Stomach (tissue), 9 donors: Measurements from ENCODE around the gene ABCE1. TPM values are rescaled to one million over a fixed set of nuclear protein-coding genes. Genes with fewer than 3 reads are reported as not detected.
A peak's percentile ranks its signal among the peaks of the same experiment; 100 is the strongest.

ENCODE experiments used
- DNase-seq, 2 donors: peaks; one replicate each; pipeline versions ENCODE4 v3.0.0 to v3.0.0-alpha.2; 2013 to 2019
- H3K27ac ChIP-seq, 5 donors: fragments of 200-600 bp in 4 of 5; sonication (generic) in 4 of 5; one replicate each; pipeline ENCODE4 v1.5.1; 2013 to 2019; ENCODE audit warnings: mild to moderate bottlenecking in 1 of 5, moderate library complexity in 1 of 5
- H3K27me3 ChIP-seq, 3 donors: fragments of 200-600 bp; sonication (generic); one replicate each; pipeline ENCODE4 v1.5.1; 2017 to 2019; ENCODE audit warnings: mixed run types in 1 of 3
- H3K36me3 ChIP-seq, 4 donors: fragments of 200-600 bp; sonication (generic); 1 replicate in 3 of 4; 2 replicates in 1 of 4; pipeline ENCODE4 v1.5.1; 2016 to 2019
- H3K4me1 ChIP-seq, 4 donors: fragments of 200-600 bp; sonication (generic); one replicate each; pipeline ENCODE4 v1.5.1; 2016 to 2019
- H3K4me3 ChIP-seq, 4 donors: fragments of 200-600 bp; sonication (generic) in 3 of 4; one replicate each; pipeline ENCODE4 v1.5.1; 2016 to 2019; ENCODE audit warnings: mild to moderate bottlenecking in 1 of 4
- H3K9me3 ChIP-seq, 4 donors: fragments of 200-600 bp; sonication (generic); one replicate each; pipeline ENCODE4 v1.5.1; 2016 to 2019
- CTCF ChIP-seq, 7 experiments: fragments of 450-650 bp in 4 of 7; fragments of 200-600 bp in 3 of 7; sonication (generic) in 3 of 7; IDR thresholded peaks; one replicate each; pipeline ENCODE4 v1.5.1; 2016 to 2019; ENCODE audit warnings: antibody characterized with exemption in 7 of 7, control low read depth in 2 of 7, mild to moderate bottlenecking in 1 of 7
- EP300 ChIP-seq: sonication (generic); formaldehyde crosslinking; IDR thresholded peaks from one replicate; pipeline ENCODE4 v1.6.1; 2017; ENCODE audit warnings: antibody characterized with exemption
- POLR2A ChIP-seq, 4 donors: fragments of 450-650 bp; IDR thresholded peaks; one replicate each; pipeline ENCODE4 v1.6.1; 2016; ENCODE audit warnings: antibody characterized with exemption in 4 of 4, control low read depth in 2 of 4, mild to moderate bottlenecking in 1 of 4, moderate library complexity in 1 of 4
- POLR2AphosphoS5 ChIP-seq, 3 donors: sonication (generic); formaldehyde crosslinking; IDR thresholded peaks; one replicate each; pipeline ENCODE4 v1.6.1; 2016; ENCODE audit warnings: antibody characterized with exemption in 3 of 3
- WGBS, 5 donors: extraction: QIAGEN DNeasy Blood & Tissue Kit in 3 of 5; methylation state at CpG; one replicate each; pipeline versions ENCODE4 v1.1.5 to v1.1.7; 2013 to 2018; 5-methylcytosine and 5-hydroxymethylcytosine counted together
- intact Hi-C: fragments of 100-400 bp; cut with DNase I; formaldehyde crosslinking; loops from one replicate; pipeline ENCODE4 v1.15.1; 2023; ENCODE audit warnings: low total_unique reads
- polyA plus RNA-seq, 3 donors: library from polyadenylated mRNA; stranded (reverse); fragments of 200-250 nt; gene quantifications; one replicate each; pipeline ENCODE4 v1.2.3, GENCODE V29; 2013
- total RNA-seq, 5 donors: library from RNA; depleted of rRNA; stranded (reverse); fragments of >200 nt; gene quantifications; one replicate each; pipeline versions ENCODE4 v1.1.0 to v1.2.3, GENCODE V29; 2014 to 2016
- donor health status: healthy with polysubstance abuse.
- donor health status: Bipolar disorder and iron deficiency.
- donor health status: healthy.

Gene ABCE1
- total and polyA plus RNA-seq, 8 donors = 16.9 to 108 (median 29.3) TPM

GRCh38 chr4:145098675-145099037 lies 545 bp downstream of the ABCE1 start:
- intact Hi-C loops = no loop called here
- Histone ChIP-seq H3K4me3 (peak overlapping the region; percentile 61 to 90 (median 74)), H3K36me3 (peaks cover 6 to 23% (median 20%) of the 10 kb centered on the region in 4 donors), H3K9me3 (peaks cover 0 to 6% (median 3%) of the 10 kb centered on the region in 4 donors), H3K27ac (peak overlapping the region; percentile 87 to 92 (median 91)), H3K4me1 (peaks cover 22 to 68% (median 44%) of the 10 kb centered on the region in 4 donors), H3K27me3 (no peaks in the 10 kb centered on the region)
- peak in 1 of 2 donors; percentile 79 for DNase-seq
- WGBS, 5 donors = 0 to 1% (median 0%) methylated on average over 9 of the region's 9 CpGs
- no peak for TF ChIP-seq EP300
- TF ChIP-seq POLR2AphosphoS5 (IDR thresholded peaks at IDR 0.05) = peak in 1 of 3 donors; percentile 2

GRCh38 chr4:145099653-145100052 lies 1.5 kb downstream of the ABCE1 start:
- H3K4me3 ChIP-seq = peak overlapping the region; percentile 61 to 90 (median 74)
- WGBS, 5 donors = 9 to 23% (median 14%) methylated on average over 5 of the region's 5 CpGs
- H3K36me3 ChIP-seq = peaks cover 0 to 17% (median 14%) of the 10 kb centered on the region in 4 donors
- intact Hi-C loops = no loop called here
- peaks cover 22 to 69% (median 44%) of the 10 kb centered on the region in 4 donors for H3K4me1 ChIP-seq
- peak overlapping the region in 2 of 5 donors; percentile 91 to 92 for H3K27ac ChIP-seq
- no peaks in the 10 kb centered on the region for H3K9me3 ChIP-seq
- DNase-seq = peak in 1 of 2 donors; percentile 8
- H3K27me3 ChIP-seq = no peaks in the 10 kb centered on the region
- TF ChIP-seq CTCF (IDR thresholded peaks at IDR 0.05) (no peak), POLR2AphosphoS5 (IDR thresholded peaks at IDR 0.05) (no peak), EP300 (no peak), POLR2A (IDR thresholded peaks at IDR 0.05) (no peak)

GRCh38 chr4:145101091-145101490 lies 3.0 kb downstream of the ABCE1 start:
- peaks cover 22 to 64% (median 41%) of the 10 kb centered on the region in 4 donors for H3K4me1 ChIP-seq
- H3K36me3 ChIP-seq = peaks cover 0 to 19% (median 19%) of the 10 kb centered on the region in 4 donors
- no peaks in the 10 kb centered on the region for H3K9me3 ChIP-seq
- no peak overlapping the region for H3K4me3 ChIP-seq
- H3K27me3 ChIP-seq = no peaks in the 10 kb centered on the region
- no peak for DNase-seq
- no peak overlapping the region for H3K27ac ChIP-seq
- TF ChIP-seq EP300 (no peak), POLR2A (IDR thresholded peaks at IDR 0.05) (no peak), POLR2AphosphoS5 (IDR thresholded peaks at IDR 0.05) (no peak), CTCF (IDR thresholded peaks at IDR 0.05) (no peak)
- 97 to 100% (median 97%) methylated on average over 1 of the region's 1 CpG for WGBS, 5 donors
- intact Hi-C loops = no loop called here

- H3K4me1 ChIP-seq = peaks cover 13 to 50% (median 28%) of the 10 kb centered on the region in 4 donors
- 85 to 92% (median 87%) methylated on average over 2 of the region's 2 CpGs for WGBS, 5 donors
- H3K27me3 ChIP-seq = no peaks in the 10 kb centered on the region
- DNase-seq = no peak
- intact Hi-C loops = no loop called here
- H3K36me3 ChIP-seq = peaks cover 0 to 35% (median 33%) of the 10 kb centered on the region in 4 donors
- H3K9me3 ChIP-seq = no peaks in the 10 kb centered on the region
- no peak overlapping the region for H3K27ac ChIP-seq
- no peak overlapping the region for H3K4me3 ChIP-seq
- TF ChIP-seq POLR2A (IDR thresholded peaks at IDR 0.05) (no peak), POLR2AphosphoS5 (IDR thresholded peaks at IDR 0.05) (no peak), CTCF (IDR thresholded peaks at IDR 0.05) (no peak), EP300 (no peak)
Measured at GRCh38 chr4:145102619-145103018, 4.5 kb downstream of the ABCE1 start.

GRCh38 chr4:145103496-145103895 lies 5.4 kb downstream of the ABCE1 start:
- peak in 1 of 2 donors; percentile 14 for DNase-seq
- 75 to 94% (median 85%) methylated on average over 3 of the region's 3 CpGs for WGBS, 5 donors
- TF ChIP-seq EP300 (no peak), POLR2A (IDR thresholded peaks at IDR 0.05) (no peak), POLR2AphosphoS5 (IDR thresholded peaks at IDR 0.05) (no peak), CTCF (IDR thresholded peaks at IDR 0.05) (no peak)
- Histone ChIP-seq H3K27me3 (no peaks in the 10 kb centered on the region), H3K9me3 (no peaks in the 10 kb centered on the region), H3K4me3 (no peak overlapping the region), H3K4me1 (peaks cover 13 to 50% (median 28%) of the 10 kb centered on the region in 4 donors), H3K36me3 (peaks cover 0 to 43% (median 42%) of the 10 kb centered on the region in 4 donors), H3K27ac (no peak overlapping the region)
- intact Hi-C loops = no loop called here
